ENCODE results near the gene MYOM3.

DNA sequence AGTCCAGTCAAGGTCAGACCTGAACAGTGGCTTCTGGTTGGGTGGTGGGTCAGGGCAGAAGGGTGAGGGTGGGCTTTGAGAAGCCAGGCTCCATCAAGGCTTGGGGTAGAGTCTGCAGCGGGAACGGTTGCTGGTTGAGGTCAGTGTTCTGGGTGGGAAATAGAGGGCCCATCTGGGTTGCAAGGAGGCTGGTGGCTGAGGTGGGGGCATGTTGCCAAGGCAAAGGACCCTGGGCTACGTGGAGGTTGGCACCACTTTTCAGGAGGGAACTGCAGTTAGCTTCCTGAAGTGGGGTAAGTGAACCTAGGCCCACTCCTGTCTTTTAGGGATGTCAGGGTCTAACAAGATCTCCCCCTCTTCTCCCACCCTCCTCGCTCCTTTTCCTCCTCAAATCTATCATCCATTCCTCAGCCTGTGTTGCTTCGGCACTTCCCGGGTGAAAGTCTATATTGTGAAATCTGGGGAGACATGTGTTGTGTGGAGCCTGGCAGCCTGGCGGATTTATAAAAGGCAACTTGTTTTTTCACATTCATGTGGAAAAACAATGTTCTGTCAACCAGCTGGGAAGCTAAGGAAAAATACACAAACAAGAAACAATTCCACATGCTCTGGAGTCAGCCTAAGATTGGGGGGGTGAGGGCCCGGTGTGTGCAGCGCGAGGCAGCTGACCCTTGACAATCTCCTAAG is 29.5 kb upstream of the MYOM3 start:
- TF ChIP-seq EZH2 (IDR thresholded peaks at IDR 0.05; ENCODE audit: low read length) (no peak), CTCF (optimal IDR thresholded peaks at IDR 0.05 in 1 of 3, IDR thresholded peaks at IDR 0.05 in 1 of 3, conservative IDR thresholded peaks at IDR 0.05 in 1 of 3; ENCODE audit: extremely low read depth in 1 of 3, insufficient read depth in 2 of 3, low read length in 3 of 3) (no peak)
